Endothelial cell of hepatic sinusoid (primary cell): Measurements from ENCODE around the gene USP17L11.
"Not testable (repeated sequence)": the region's sequence is repeated elsewhere in the genome, so short reads cannot be mapped to it uniquely, and the experiment has no call there.

ENCODE experiments used
- in situ Hi-C: cut with HindIII; loops from 2 replicates; pipeline ENCODE4 v1.10.0; 2017; ENCODE audit warnings: low sequenced_read_pairs

The USP17L11 gene

GRCh38 chr4:9215105-9215504, at the start of gene USP17L11:
Gene USP17L11, plus strand, starts transcription at chr4:9215405. Its CDS starts 0 bp downstream, at chr4:9215405.
- in situ Hi-C loops, result not testable (repeated sequence)

- in situ Hi-C loops, result not testable (repeated sequence)
Observed at GRCh38 chr4:9165990-9166389, 49.2 kb upstream of the USP17L11 start.

GRCh38 chr4:9169791-9170459, 45.3 kb upstream of the USP17L11 start, which contains the start of gene FAM90A26:
Gene FAM90A26, plus strand, starts transcription at chr4:9170409. Its CDS starts 2,764 bp downstream, at chr4:9173173.
- in situ Hi-C loops, result not testable (repeated sequence)

GRCh38 chr4:9210357-9210756, 4.8 kb upstream of the USP17L11 start, which contains the start of gene USP17L10:
Gene USP17L10, plus strand, starts transcription at chr4:9210657. Its CDS starts 0 bp downstream, at chr4:9210657.
- in situ Hi-C loops, result not testable (repeated sequence)

GRCh38 chr4:9214701-9215100, 504 bp upstream of the USP17L11 start:
- in situ Hi-C loops, result not testable (repeated sequence)

- in situ Hi-C loops, result not testable (repeated sequence)
Observed at GRCh38 chr4:9219852-9220251, 4.6 kb downstream of the USP17L11 start, which contains the start of gene USP17L12. Gene USP17L12, plus strand, starts transcription at chr4:9220152. Its CDS starts 0 bp downstream, at chr4:9220152.

GRCh38 chr4:9224596-9224995, 9.4 kb downstream of the USP17L11 start, which contains the start of gene USP17L13:
Gene USP17L13, plus strand, starts transcription at chr4:9224896. Its CDS starts 0 bp downstream, at chr4:9224896.
- in situ Hi-C loops, result not testable (repeated sequence)

- in situ Hi-C loops, result not testable (repeated sequence)
Observed at GRCh38 chr4:9230249-9230648, 15.0 kb downstream of the USP17L11 start.

GRCh38 chr4:9234085-9234484, 18.9 kb downstream of the USP17L11 start, which contains the start of gene USP17L15:
Gene USP17L15, plus strand, starts transcription at chr4:9234385. Its CDS starts 0 bp downstream, at chr4:9234385.
- in situ Hi-C loops, result not testable (repeated sequence)

- in situ Hi-C loops, result not testable (repeated sequence)
Observed at GRCh38 chr4:9238461-9238860, 23.3 kb downstream of the USP17L11 start.

GRCh38 chr4:9243579-9243978, 28.4 kb downstream of the USP17L11 start, which contains the start of gene USP17L17:
Gene USP17L17, plus strand, starts transcription at chr4:9243879. Its CDS starts 0 bp downstream, at chr4:9243879.
- in situ Hi-C loops, result not testable (repeated sequence)

- in situ Hi-C loops, result not testable (repeated sequence)
Observed at GRCh38 chr4:9247953-9248680, 32.9 kb downstream of the USP17L11 start, which contains the start of gene USP17L18. Gene USP17L18, plus strand, starts transcription at chr4:9248630. Its CDS starts 0 bp downstream, at chr4:9248630.

- in situ Hi-C loops, result not testable (repeated sequence)
Observed at GRCh38 chr4:9253078-9253477, 37.9 kb downstream of the USP17L11 start, which contains the start of gene USP17L19. Gene USP17L19, plus strand, starts transcription at chr4:9253378. Its CDS starts 0 bp downstream, at chr4:9253378.

- in situ Hi-C loops, result not testable (repeated sequence)
Observed at GRCh38 chr4:9257824-9258223, 42.6 kb downstream of the USP17L11 start, which contains the start of gene USP17L20. Gene USP17L20, plus strand, starts transcription at chr4:9258124. Its CDS starts 0 bp downstream, at chr4:9258124.

GRCh38 chr4:9262572-9262971, 47.4 kb downstream of the USP17L11 start, which contains the start of gene USP17L21:
Gene USP17L21, plus strand, starts transcription at chr4:9262872. Its CDS starts 0 bp downstream, at chr4:9262872.
- in situ Hi-C loops, result not testable (repeated sequence)
